HEK293 (cell line): ENCODE results near the gene ELF3.

Experiments used
- CTCF ChIP-seq: fragments of 450-650 bp; formaldehyde crosslinking; IDR thresholded peaks from 2 replicates; pipeline ENCODE4 v1.5.1; 2016; ENCODE audit warnings: missing biosample characterization, missing genetic modification characterization
- REPIN1 ChIP-seq: fragments of 450-650 bp; formaldehyde crosslinking; IDR thresholded peaks from 2 replicates; pipeline ENCODE4 v1.5.1; 2017; ENCODE audit warnings: missing biosample characterization, missing genetic modification characterization, low read depth
- TRIM28 ChIP-seq: IDR thresholded peaks from 2 replicates; pipeline ENCODE4 v1.6.1; 2011; ENCODE audit warnings: low read length, control low read depth, borderline replicate concordance
- ZNF121 ChIP-seq: fragments of 450-650 bp; formaldehyde crosslinking; IDR thresholded peaks from 2 replicates; pipeline ENCODE4 v1.5.1; 2016; ENCODE audit warnings: missing biosample characterization, missing genetic modification characterization
- ZNF184 ChIP-seq: fragments of 450-650 bp; IDR thresholded peaks from 2 replicates; pipeline ENCODE4 v1.5.1; 2018; ENCODE audit warnings: missing biosample characterization, mild to moderate bottlenecking, missing genetic modification characterization
- ZNF580 ChIP-seq: fragments of 450-650 bp; formaldehyde crosslinking; IDR thresholded peaks from 2 replicates; pipeline ENCODE4 v1.5.1; 2016; ENCODE audit warnings: missing biosample characterization, missing genetic modification characterization
- ZNF747 ChIP-seq: fragments of 450-650 bp; formaldehyde crosslinking; IDR thresholded peaks from 2 replicates; pipeline ENCODE4 v1.5.1; 2016; ENCODE audit warnings: missing biosample characterization, missing genetic modification characterization
- ZNF76 ChIP-seq: fragments of 450-650 bp; formaldehyde crosslinking; IDR thresholded peaks from 2 replicates; pipeline ENCODE4; 2016; ENCODE audit warnings: low read depth, missing biosample characterization, missing genetic modification characterization, borderline replicate concordance
- ZNF777 ChIP-seq: fragments of 450-650 bp; formaldehyde crosslinking; IDR thresholded peaks from 2 replicates; pipeline ENCODE4 v1.5.1; 2017; ENCODE audit warnings: missing biosample characterization, missing genetic modification characterization, borderline replicate concordance
- ZNF830 ChIP-seq: fragments of 450-650 bp; IDR thresholded peaks from 2 replicates; pipeline ENCODE4 v1.5.0; 2018; ENCODE audit warnings: missing biosample characterization, missing genetic modification characterization, low read depth, mild to moderate bottlenecking, moderate library complexity

GRCh38 chr1:202009326-202010179, 834 bp upstream of the ELF3 start:
- TF ChIP-seq CTCF (tag by site-specific recombination) = peak; percentile 72
- no peak for TF ChIP-seq ZNF76
- no peak for TF ChIP-seq ZNF777 (tag by site-specific recombination)
- TF ChIP-seq ZNF747 (tag by site-specific recombination) = no peak
- TF ChIP-seq REPIN1 (tag by site-specific recombination) = no peak
- no peak for TF ChIP-seq ZNF830 (tag by site-specific recombination)
- TF ChIP-seq ZNF580 (tag by site-specific recombination) = no peak
- no peak for TF ChIP-seq TRIM28
- TF ChIP-seq ZNF184 = no peak
- no peak for TF ChIP-seq ZNF121 (tag by site-specific recombination)
